ENCODE data around the gene GRIN2C.
A peak's percentile ranks its signal among the peaks of the same experiment; 100 is the strongest.
"Not testable (repeated sequence)": the region's sequence is repeated elsewhere in the genome, so short reads cannot be mapped to it uniquely, and the experiment has no call there.

Gene GRIN2C

GRCh38 chr17:74859459-74860228 lies at the start of gene GRIN2C:
Gene GRIN2C, minus strand, starts transcription at chr17:74859885. Its CDS starts 4,793 bp downstream, at chr17:74855092.
- peak; percentile 11 for DNase-seq

DNA sequence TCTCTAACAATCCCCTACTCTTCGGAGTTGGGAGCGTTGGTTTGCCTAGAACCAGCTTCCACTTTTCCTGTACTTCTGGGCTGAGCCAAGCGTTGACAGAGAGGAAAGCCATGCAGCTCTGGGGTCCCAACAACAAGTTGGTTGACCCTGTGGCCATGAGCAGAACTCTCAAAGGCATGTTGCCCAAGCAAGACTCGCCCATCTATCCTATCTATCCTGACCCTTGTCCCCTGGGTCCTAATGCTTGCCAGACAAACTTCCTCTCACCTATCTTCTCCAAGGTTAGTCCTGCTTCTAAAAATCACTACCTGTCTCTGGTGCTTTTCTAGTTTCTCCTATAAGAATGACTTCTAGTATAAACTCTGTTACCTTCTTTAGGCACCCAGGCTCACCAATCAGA lies 49.4 kb upstream of the GRIN2C start:
- DNase-seq: not testable (repeated sequence)

DNA sequence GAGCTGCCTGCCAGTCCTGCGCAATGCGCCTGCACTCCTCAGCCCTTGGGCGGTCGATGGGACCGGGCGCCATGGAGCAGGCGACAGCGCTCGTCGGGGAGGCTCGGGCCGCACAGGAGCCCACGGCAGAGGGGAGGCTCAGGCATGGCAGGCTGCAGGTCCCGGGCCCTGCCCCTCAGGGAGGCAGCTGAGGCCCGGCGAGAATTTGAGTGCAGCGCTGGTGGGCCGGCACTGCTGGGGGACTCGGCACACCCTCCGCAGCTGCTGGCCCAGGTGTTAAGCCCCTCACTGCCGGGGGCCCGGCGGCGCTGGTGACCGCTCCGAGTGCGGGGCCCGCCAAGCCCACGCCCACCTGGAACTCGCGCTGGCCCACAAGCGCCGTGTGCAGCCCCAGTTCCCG lies 47.3 kb upstream of the GRIN2C start:
- DNase-seq: no peak

DNA sequence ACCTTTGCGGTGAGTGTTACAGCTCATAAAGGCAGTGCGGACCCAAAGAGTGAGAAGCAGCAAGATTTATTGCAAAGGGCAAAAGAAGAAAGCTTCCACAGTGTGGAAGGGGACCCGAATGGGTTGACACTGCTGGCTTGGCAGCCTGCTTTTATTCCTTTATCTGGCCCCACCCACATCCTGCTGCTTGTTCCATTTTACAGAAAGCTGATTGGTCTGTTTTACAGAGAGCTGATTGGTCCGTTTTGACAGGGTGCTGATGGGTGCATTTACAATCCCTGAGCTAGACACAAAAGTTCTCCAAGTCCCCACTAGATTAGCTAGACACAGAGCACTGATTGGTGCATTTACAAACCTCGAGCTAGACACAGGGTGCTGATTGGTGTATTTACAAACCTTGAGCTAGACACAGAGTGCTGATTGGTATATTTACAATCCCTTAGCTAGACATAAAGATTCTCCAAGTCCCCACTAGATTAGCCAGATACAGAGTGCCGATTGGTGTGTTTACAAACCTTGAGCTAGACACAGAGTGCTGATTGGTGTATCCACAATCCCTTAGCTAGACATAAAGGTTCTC lies 46.6 kb upstream of the GRIN2C start:
- DNase-seq: not testable (repeated sequence)

DNA sequence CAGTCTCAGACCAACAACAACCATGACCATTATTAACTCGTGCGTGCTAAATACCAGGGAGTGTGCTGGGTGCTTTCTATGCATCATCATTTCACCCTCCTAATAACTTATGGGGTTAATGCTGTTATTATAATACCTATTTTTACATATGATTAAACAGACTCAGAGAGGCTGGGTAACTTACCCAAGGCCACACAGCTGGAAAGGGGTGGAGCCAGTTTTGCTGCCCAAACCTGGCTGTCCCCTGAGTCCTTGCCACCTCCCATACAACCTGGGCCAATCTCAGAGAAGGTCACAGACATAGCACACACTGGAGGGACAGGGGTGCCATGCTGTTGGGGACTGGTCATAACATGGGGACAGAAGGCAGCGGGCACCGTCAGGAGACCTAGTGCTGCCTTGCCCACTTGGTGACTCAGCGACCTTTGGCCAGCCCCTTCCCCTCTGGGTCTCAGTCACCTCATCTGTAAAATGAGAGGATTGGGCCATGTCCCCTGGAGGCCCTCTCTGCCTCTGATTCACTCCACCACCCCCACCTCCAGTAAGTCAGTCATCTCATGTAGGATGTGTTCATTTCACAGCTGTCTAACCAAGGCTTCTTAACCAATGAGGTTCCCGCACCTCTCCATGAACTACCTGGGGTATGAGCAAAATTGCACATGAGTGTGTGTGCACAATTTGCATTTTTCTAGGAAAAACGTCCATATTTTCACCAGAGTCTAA lies 45.2 kb upstream of the GRIN2C start:
- DNase-seq: no peak

- no peak for DNase-seq
Measured at GRCh38 chr17:74903671-74904070, 44.0 kb upstream of the GRIN2C start.

DNA sequence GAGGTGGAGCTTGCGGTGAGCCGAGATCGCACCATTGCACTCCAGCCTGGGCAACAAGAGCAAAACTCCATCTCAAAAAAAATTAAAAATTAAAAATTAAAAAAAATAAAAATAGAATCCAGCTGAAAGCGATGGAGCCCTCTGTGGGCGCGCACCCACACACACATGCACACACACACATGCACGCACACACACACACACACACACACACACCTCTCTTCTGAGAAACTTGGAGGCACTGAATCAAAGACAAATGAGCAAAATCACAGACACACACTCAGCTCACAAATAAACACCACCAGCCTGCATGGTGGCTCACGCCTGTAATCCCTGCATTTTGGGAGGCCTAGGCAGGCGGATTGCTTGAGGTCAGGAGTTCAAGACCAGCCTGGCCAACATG lies 43.3 kb upstream of the GRIN2C start:
- DNase-seq: no peak

DNA sequence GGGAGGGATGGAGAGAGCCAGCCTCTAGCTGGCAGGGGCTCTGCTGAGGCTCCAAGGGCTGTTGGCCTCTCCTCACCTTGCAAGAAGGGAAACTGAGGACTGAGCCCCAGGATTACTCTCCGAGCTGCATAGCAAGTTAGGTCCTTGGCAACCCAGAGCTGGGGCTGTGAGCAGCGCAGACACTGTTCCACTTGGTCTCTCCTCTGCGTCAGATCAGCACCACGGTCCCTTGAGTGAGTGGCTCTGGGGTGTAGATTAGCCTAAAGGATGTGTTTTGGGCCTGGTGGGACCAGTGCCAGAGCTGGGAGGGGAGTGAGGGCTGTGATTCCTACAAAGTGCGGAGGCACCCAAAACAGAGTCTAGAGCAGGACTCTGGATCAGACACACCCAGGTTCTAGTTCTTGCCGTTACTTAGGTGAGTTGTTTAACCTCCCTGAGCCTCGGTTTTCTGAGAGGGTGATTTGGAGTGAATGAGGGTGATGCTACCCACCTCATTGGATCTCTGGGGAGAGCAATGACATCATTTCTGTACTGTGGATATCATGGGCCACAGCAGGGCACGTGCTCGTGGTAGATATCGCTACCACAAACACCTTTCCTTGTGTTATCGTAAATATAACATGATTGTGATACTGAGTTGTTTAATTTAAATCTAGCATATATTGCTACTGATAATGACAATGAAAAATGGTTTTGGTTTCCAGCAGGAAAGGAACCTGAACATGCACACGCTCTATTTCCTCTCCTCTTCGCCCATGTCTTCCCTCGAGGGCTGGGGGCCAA lies 41.9 kb upstream of the GRIN2C start:
- no peak for DNase-seq

GRCh38 chr17:74900208-74900607 lies 40.5 kb upstream of the GRIN2C start:
- no peak for DNase-seq

- no peak for DNase-seq
Measured at GRCh38 chr17:74898376-74898946, 38.8 kb upstream of the GRIN2C start.

DNA sequence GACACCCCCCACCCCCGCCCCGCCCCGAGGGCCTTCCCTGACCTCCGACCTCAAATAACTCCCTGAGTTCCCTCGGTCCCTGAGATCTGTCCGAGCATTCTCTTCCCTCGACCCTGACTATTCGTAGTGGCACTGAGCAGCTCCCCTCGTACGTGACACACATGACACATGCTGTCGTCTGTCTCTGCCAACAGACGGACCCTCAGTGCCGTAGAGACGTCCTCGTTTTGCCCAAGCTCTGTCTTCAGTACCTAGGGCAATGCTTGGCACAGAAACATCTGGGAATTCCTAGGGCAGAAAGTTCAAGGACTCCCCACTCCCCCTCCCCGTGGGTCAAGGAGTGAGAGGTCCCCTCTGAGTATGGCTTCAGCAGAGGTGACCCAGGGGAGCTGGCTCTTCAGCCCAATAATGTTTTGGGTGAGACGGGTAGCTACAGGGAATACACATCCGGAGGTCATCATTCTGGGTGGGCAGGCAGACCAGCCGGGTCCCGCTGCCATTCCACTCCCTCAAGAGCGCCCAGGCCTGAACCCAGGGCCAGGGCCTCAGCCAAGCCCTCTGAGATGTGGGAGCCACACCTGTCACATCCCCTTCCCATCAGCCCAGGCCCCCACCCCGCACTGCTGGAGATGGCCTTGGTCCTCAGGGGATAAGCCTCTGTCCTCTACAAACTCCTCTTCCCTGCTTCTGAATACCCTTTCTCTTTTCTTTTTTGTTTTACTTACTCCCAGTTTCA lies 34.4 kb upstream of the GRIN2C start:
- no peak for DNase-seq

GRCh38 chr17:74892974-74893911 lies 33.6 kb upstream of the GRIN2C start, which contains the start of gene FADS6:
Gene FADS6, minus strand, starts transcription at chr17:74893633. Its CDS starts 38 bp downstream, at chr17:74893595.
- DNase-seq: no peak

DNA sequence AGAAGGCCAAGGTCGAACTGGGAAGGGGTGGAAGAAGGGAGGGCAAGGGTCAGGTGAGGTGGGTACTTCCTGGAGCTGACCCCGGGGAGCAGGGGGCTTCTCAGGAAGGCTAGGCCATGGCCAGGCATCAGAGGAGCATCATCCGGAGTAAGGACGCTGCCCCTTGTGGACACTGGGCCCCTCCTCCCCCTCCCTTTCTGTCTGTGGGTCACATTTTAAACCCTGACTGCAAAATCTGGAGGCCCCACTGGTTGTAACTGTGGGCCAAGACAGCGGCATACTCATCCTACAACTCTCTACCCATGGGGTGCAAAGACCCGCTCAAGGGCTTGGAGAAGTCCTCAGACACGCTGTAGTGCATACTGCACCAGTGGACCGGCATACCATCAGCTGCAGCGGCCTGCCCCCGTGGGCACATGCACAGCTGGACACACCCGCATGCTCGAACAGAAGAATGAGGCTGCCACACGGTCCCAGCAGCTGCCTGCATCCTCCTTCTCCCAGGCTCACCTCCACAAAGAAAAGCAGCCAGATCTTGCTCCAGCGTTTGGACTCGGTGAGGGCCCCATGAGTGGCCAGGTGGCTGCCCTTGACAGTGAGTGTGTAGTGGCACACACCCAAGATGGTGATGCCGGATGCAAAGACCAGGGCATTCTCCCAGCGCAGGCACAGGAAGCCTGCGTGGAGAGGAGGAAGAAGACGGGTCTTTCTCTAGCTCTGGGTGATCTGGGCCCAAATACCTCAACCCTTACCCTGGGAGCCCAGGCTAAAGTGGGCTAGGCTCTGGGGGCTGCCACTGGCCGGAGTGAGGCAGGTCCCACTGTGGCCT lies 32.5 kb upstream of the GRIN2C start:
- DNase-seq: no peak

GRCh38 chr17:74890554-74890953 lies 30.9 kb upstream of the GRIN2C start:
- DNase-seq: no peak

DNA sequence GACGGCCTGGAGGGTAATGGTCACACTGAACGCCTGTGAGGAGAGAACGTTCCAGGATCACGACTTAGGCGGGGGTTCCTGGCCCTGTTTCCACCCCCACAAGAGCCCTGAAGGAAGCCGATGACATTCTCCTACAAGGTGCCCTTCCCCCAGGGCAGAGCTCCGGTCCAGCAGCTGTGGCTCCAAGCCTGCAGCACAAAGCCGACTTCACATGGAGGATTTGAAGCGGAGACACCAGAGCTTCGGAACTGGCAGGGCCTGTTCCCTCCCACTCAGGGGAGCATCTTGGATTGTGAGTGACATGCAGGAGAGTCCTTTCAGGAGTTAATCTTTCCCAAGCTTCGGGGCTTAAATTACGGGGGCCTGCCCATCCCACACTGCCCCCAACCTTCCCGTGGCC lies 28.8 kb upstream of the GRIN2C start:
- no peak for DNase-seq

DNA sequence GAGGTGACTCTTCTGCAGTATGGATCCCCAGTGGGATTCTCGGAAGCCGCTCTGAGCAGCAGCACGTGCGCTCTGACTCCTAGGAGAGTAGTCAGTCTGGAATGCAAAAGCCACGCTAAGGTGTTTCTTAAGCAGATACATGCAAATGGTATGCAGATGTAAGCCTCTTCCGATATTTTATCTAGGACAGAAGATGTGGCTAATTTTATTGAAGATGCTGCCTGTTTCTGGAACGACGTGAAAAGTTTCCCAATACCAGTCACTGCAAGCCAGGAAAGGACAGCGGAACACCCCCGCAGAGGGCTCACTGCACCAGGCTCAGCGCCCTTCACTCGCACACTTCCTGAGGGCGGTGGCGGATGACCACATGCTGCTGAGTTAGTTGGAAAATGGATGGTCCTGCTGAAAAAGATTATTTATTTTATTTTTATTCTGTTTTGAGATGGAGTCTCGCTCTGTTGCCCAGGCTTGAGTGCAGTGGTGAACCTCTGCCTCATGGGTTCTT lies 23.6 kb upstream of the GRIN2C start:
- DNase-seq: no peak

- no peak for DNase-seq
Measured at GRCh38 chr17:74882517-74883240, 23.0 kb upstream of the GRIN2C start.

- DNase-seq: no peak
Measured at GRCh38 chr17:74881073-74881472, 21.4 kb upstream of the GRIN2C start.

GRCh38 chr17:74879308-74879707 lies 19.6 kb upstream of the GRIN2C start:
- DNase-seq: no peak

Data from activated T-cell treated with anti-CD3 and anti-CD28 coated beads for 4 hours (primary cell).